Left ventricle myocardium inferior (tissue), 1 donor: Measurements from ENCODE around the gene NRG2. TPM values are rescaled to one million over a fixed set of nuclear protein-coding genes. Genes with fewer than 3 reads are reported as not detected.

ENCODE experiments used
- DNase-seq: peaks from one replicate; pipeline ENCODE4 v3.0.0-alpha.2; 2020
- H3K27ac ChIP-seq: fragments of 200-600 bp; replicated peaks from 2 replicates; pipeline ENCODE4 v1.8.0; 2021
- H3K27me3 ChIP-seq: fragments of 200-600 bp; 2 replicates; pipeline ENCODE4 v1.8.0; 2021; ENCODE audit warnings: low read depth
- H3K36me3 ChIP-seq: fragments of 200-600 bp; 2 replicates; pipeline ENCODE4 v1.8.0; 2021
- H3K4me1 ChIP-seq: fragments of 200-600 bp; 2 replicates; pipeline ENCODE4 v1.8.0; 2021
- H3K4me3 ChIP-seq: fragments of 200-600 bp; 2 replicates; pipeline ENCODE4 v1.8.0; 2021; ENCODE audit warnings: mild to moderate bottlenecking, moderate library complexity
- H3K9me3 ChIP-seq: fragments of 200-600 bp; replicated peaks from 2 replicates; pipeline ENCODE4 v1.8.0; 2021
- CTCF ChIP-seq: fragments of 200-600 bp; IDR thresholded peaks from 2 replicates; pipeline ENCODE4 v1.8.0; 2021; ENCODE audit warnings: antibody characterized with exemption, mild to moderate bottlenecking, borderline replicate concordance
- intact Hi-C: fragments of 100-400 bp; cut with micrococcal nuclease; formaldehyde crosslinking; loops from one replicate; pipeline ENCODE4 v1.11.0; 2022
- total RNA-seq: library from RNA; stranded (reverse); fragmentation: NEBNext Ultra II Directional; extraction: Animal tissue kit (Norgen Biotek cat#: 25700); gene quantifications from one replicate; pipeline ENCODE4 v1.2.1, GENCODE V29; 2021
- donor health status: DM: no; HTN: yes; CAD: no; lungs with severe emphysema.

NRG2 gene
- total RNA-seq, 1 donor from 2014 or later: 3.1 TPM

- no peak overlapping the region for H3K4me3 ChIP-seq
- no peak for TF ChIP-seq CTCF
- DNase-seq: no peak
- no peak overlapping the region for H3K27ac ChIP-seq
- no peaks in the 10 kb centered on the region for H3K9me3 ChIP-seq
- peaks cover 40% of the 10 kb centered on the region for H3K4me1 ChIP-seq
- H3K27me3 ChIP-seq: peaks cover 40% of the 10 kb centered on the region
- no peaks in the 10 kb centered on the region for H3K36me3 ChIP-seq
- intact Hi-C loops: no loop called here
These were observed 142.4 kb downstream of the NRG2 start for GRCh38 chr5:139900546-139901250.

- no peak for DNase-seq
- no peak overlapping the region for H3K4me3 ChIP-seq
- H3K27ac ChIP-seq: no peak overlapping the region
- peaks cover 23% of the 10 kb centered on the region for H3K27me3 ChIP-seq
- intact Hi-C loops: no loop called here
- H3K4me1 ChIP-seq: peaks cover 43% of the 10 kb centered on the region
- no peaks in the 10 kb centered on the region for H3K36me3 ChIP-seq
- no peaks in the 10 kb centered on the region for H3K9me3 ChIP-seq
- no peak for TF ChIP-seq CTCF
These were observed 144.1 kb downstream of the NRG2 start for GRCh38 chr5:139898981-139899380.

DNA sequence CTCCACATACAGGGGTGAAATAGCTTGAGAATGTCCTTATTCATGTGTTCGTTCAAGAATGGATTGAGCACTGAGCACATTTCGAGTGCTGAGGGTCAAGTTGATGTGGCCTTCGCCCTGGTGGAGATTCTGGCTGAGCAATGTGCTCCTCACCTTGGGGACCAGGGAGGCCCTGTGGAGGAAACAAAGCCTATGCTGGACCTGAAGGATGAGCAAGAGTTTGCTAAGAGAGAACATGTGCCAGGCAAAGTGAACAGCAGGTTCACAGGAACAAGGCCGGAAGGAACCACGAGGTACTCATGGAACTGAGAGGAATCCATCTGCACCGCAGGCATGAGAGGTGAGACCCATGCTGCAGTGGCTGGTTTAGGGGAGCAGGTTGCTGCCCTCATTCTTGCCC, 145.1 kb downstream of the NRG2 start:
- intact Hi-C loops: no loop called here
- peaks cover 40% of the 10 kb centered on the region for H3K4me1 ChIP-seq
- peaks cover 13% of the 10 kb centered on the region for H3K27me3 ChIP-seq
- H3K9me3 ChIP-seq: no peaks in the 10 kb centered on the region
- TF ChIP-seq CTCF: no peak
- H3K36me3 ChIP-seq: no peaks in the 10 kb centered on the region
- H3K27ac ChIP-seq: no peak overlapping the region
- no peak for DNase-seq
- H3K4me3 ChIP-seq: no peak overlapping the region

DNA sequence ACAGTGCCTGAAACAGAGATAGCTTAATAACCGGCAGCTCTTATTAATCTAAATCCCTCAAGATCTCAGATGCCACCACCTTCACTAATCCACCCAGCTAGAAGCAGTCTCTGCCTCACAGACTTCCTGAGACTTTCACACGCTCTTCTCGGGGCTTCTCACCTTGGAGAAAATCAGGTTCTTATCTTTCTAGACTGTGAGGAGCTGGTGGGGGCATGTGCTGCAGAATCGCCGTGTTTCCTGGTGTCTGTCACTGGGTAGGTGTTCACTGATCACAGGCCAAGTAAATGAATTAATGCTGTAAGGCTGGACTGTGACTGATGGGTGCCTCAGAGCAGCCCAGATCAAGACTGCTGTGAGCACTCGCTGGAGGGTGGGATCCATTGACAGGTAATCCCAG, 145.8 kb downstream of the NRG2 start:
- H3K4me3 ChIP-seq: no peak overlapping the region
- no peak for TF ChIP-seq CTCF
- DNase-seq: no peak
- no peaks in the 10 kb centered on the region for H3K9me3 ChIP-seq
- intact Hi-C loops: no loop called here
- H3K27ac ChIP-seq: no peak overlapping the region
- peaks cover 40% of the 10 kb centered on the region for H3K4me1 ChIP-seq
- H3K27me3 ChIP-seq: peaks cover 6% of the 10 kb centered on the region
- H3K36me3 ChIP-seq: no peaks in the 10 kb centered on the region

- H3K36me3 ChIP-seq: no peaks in the 10 kb centered on the region
- peaks cover under 1% of the 10 kb centered on the region for H3K27me3 ChIP-seq
- no peak for TF ChIP-seq CTCF
- no peaks in the 10 kb centered on the region for H3K9me3 ChIP-seq
- peaks cover 40% of the 10 kb centered on the region for H3K4me1 ChIP-seq
- intact Hi-C loops: no loop called here
- H3K4me3 ChIP-seq: no peak overlapping the region
- no peak overlapping the region for H3K27ac ChIP-seq
- no peak for DNase-seq
These were observed 146.4 kb downstream of the NRG2 start for GRCh38 chr5:139896718-139897117.

DNA sequence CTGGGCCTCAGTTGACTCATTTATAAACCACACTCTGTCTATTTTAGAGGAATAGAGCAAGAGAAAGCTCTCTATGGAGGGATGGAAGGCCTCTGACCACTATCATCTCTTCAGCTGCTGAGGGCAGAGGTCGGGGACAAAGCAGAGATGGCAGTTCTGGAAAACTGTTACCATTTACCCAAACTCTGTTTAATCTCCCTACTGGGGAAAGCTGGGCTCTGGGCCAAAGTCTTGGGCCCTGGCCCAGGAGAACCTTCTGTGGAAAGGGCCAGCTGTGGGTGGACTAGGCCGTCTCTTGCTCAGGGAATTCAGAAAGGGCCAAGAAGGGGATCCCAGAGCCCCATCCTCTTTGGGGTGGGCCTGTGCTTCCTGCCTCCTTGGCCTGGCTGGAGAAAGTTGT, 147.5 kb downstream of the NRG2 start:
- H3K27ac ChIP-seq: no peak overlapping the region
- no peak for TF ChIP-seq CTCF
- DNase-seq: peak; percentile 38
- intact Hi-C loops: no loop called here
- peaks cover 34% of the 10 kb centered on the region for H3K4me1 ChIP-seq
- no peaks in the 10 kb centered on the region for H3K36me3 ChIP-seq
- H3K4me3 ChIP-seq: no peak overlapping the region
- H3K9me3 ChIP-seq: no peaks in the 10 kb centered on the region
- H3K27me3 ChIP-seq: no peaks in the 10 kb centered on the region
